ENCODE results near the gene TRPV2. TPM values are rescaled to one million over a fixed set of nuclear protein-coding genes. Genes with fewer than 3 reads are reported as not detected.
A peak's percentile ranks its signal among the peaks of the same experiment; 100 is the strongest.

The TRPV2 gene
- total RNA-seq, 1 experiment from 2014 or later, result 2.5 TPM

GRCh38 chr17:16455997-16456741 lies 40.8 kb downstream of the TRPV2 start:
- no peak for DNase-seq (ENCODE audit: low read depth)

GRCh38 chr17:16456742-16457316 lies 41.5 kb downstream of the TRPV2 start:
- DNase-seq (ENCODE audit: low read depth), result no peak

- DNase-seq (ENCODE audit: low read depth), result no peak
Measured at GRCh38 chr17:16459271-16459670, 43.9 kb downstream of the TRPV2 start.

GRCh38 chr17:16459855-16460550 lies 44.6 kb downstream of the TRPV2 start:
- DNase-seq (ENCODE audit: low read depth), result peak; percentile 58

GRCh38 chr17:16460796-16461605 lies 45.6 kb downstream of the TRPV2 start:
- no peak for DNase-seq (ENCODE audit: low read depth)

GRCh38 chr17:16461606-16461866 lies 46.2 kb downstream of the TRPV2 start:
- DNase-seq (ENCODE audit: low read depth), result no peak

GRCh38 chr17:16462070-16462864 lies 46.9 kb downstream of the TRPV2 start:
- no peak for DNase-seq (ENCODE audit: low read depth)

GRCh38 chr17:16463358-16464302 lies 48.3 kb downstream of the TRPV2 start:
- DNase-seq (ENCODE audit: low read depth), result no peak

- no peak for DNase-seq (ENCODE audit: low read depth)
Measured at GRCh38 chr17:16464303-16465051, 49.1 kb downstream of the TRPV2 start.

- DNase-seq (ENCODE audit: low read depth), result no peak
Measured at GRCh38 chr17:16465052-16465312, 49.6 kb downstream of the TRPV2 start.

- DNase-seq (ENCODE audit: low read depth), result no peak
Measured at GRCh38 chr17:16465861-16466338, 50.5 kb downstream of the TRPV2 start.

GRCh38 chr17:16466407-16466806 lies 51.0 kb downstream of the TRPV2 start:
- no peak for DNase-seq (ENCODE audit: low read depth)

GRCh38 chr17:16467044-16467443 lies 51.7 kb downstream of the TRPV2 start:
- DNase-seq (ENCODE audit: low read depth), result no peak

GRCh38 chr17:16467886-16468285 lies 52.5 kb downstream of the TRPV2 start:
- no peak for DNase-seq (ENCODE audit: low read depth)

GRCh38 chr17:16468428-16468992 lies 53.1 kb downstream of the TRPV2 start:
- DNase-seq (ENCODE audit: low read depth), result no peak

GRCh38 chr17:16470265-16470664 lies 54.9 kb downstream of the TRPV2 start:
- DNase-seq (ENCODE audit: low read depth), result no peak

- DNase-seq (ENCODE audit: low read depth), result no peak
Measured at GRCh38 chr17:16471295-16471694, 55.9 kb downstream of the TRPV2 start.

GRCh38 chr17:16472539-16472938 lies 57.2 kb downstream of the TRPV2 start:
- no peak for DNase-seq (ENCODE audit: low read depth)
